ENCODE results near the gene CRB1.

DNA sequence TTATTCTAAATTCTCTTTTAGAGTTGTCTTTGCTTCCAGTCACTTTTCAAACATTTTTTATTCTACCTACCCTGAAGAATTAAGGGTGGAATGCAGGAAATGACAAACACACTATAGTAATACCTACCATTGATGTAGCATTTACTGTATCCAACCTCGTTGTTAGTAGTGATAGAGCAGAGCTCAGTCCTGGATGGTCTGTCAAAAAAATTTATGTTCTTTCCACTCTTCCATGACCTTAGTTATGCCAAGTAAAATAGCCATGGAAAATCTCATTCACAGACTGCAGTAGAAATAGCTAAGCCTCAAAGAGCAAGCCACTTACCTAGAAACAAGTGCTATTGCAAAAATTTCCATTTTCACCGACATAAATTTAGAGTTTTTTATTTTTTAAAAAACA, 74.6 kb downstream of the CRB1 start:
- TF ChIP-seq, protein P1, sequence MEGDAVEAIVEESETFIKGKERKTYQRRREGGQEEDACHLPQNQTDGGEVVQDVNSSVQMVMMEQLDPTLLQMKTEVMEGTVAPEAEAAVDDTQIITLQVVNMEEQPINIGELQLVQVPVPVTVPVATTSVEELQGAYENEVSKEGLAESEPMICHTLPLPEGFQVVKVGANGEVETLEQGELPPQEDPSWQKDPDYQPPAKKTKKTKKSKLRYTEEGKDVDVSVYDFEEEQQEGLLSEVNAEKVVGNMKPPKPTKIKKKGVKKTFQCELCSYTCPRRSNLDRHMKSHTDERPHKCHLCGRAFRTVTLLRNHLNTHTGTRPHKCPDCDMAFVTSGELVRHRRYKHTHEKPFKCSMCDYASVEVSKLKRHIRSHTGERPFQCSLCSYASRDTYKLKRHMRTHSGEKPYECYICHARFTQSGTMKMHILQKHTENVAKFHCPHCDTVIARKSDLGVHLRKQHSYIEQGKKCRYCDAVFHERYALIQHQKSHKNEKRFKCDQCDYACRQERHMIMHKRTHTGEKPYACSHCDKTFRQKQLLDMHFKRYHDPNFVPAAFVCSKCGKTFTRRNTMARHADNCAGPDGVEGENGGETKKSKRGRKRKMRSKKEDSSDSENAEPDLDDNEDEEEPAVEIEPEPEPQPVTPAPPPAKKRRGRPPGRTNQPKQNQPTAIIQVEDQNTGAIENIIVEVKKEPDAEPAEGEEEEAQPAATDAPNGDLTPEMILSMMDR (IDR thresholded peaks at IDR 0.05 in 4 of 5, conservative IDR thresholded peaks at IDR 0.05 in 1 of 5) = no peak
- TF ChIP-seq POLR2A (IDR thresholded peaks at IDR 0.05) = no peak
